Panc1 (cell line): ENCODE data around the gene KLF11. TPM values are rescaled to one million over a fixed set of nuclear protein-coding genes. Genes with fewer than 3 reads are reported as not detected.

Experiments used
- ATAC-seq: fragments of 200-7000 bp; cut with Tn5 transposase; 2 replicates; pipeline ENCODE4 v1.9.1; 2020; ENCODE audit warnings: mild to moderate bottlenecking, moderate library complexity
- BruUV-seq: library from RNA; stranded (reverse); fragments of 400-500 nt; replicated peaks from 2 replicates; lab custom pipeline; 2021; lab: Mats Ljungman, UMichigan
- CTCF ChIA-PET: fragments of 300-600 bp; sonication (Branson Sonifier 250); formaldehyde crosslinking; loops from one replicate; lab custom pipeline; 2022; ENCODE audit warnings: antibody characterized with exemption; lab: Charles Lee
- POLR2A ChIA-PET: fragments of 300-600 bp; sonication (Branson Sonifier 250); formaldehyde crosslinking; loops from one replicate; lab custom pipeline; 2022; ENCODE audit warnings: antibody characterized with exemption; lab: Charles Lee
- DNase-seq: peaks from one replicate; pipeline ENCODE4 v3.0.0-alpha.2; 2010; ENCODE audit warnings: low read depth, low spot score
- H3K27ac ChIP-seq: 2 replicates; pipeline ENCODE4 v1.5.1; 2011; ENCODE audit warnings: mild to moderate bottlenecking, low read length, inconsistent platforms
- H3K27me3 ChIP-seq: fragments of 200-500 bp; sonication (Bioruptor generic); 2 replicates; pipeline ENCODE4 v1.6.0; 2014; ENCODE audit warnings: low read length, inconsistent platforms; ENCODE audit not compliant: control insufficient read depth, insufficient read depth
- H3K36me3 ChIP-seq: fragments of 200-500 bp; sonication (Bioruptor generic); 2 replicates; pipeline ENCODE4 v1.5.1; 2014; ENCODE audit warnings: inconsistent platforms, mild to moderate bottlenecking, low read length, moderate library complexity; ENCODE audit not compliant: control insufficient read depth, insufficient read depth
- H3K4me1 ChIP-seq: 2 replicates; pipeline ENCODE4 v1.5.1; 2011; ENCODE audit warnings: inconsistent platforms, mild to moderate bottlenecking, low read length, moderate library complexity; ENCODE audit not compliant: control insufficient read depth, insufficient read depth
- H3K4me3 ChIP-seq, 2 experiments: 2 replicates each; pipeline ENCODE4 v1.5.1; 2011 to 2012; ENCODE audit warnings: low read depth in 2 of 2, low read length in 2 of 2, mild to moderate bottlenecking in 2 of 2, inconsistent platforms in 1 of 2, moderate library complexity in 1 of 2
- H3K9me3 ChIP-seq: fragments of 200-500 bp; sonication (Bioruptor generic); 2 replicates; pipeline ENCODE4 v1.5.1; 2014; ENCODE audit warnings: low read depth, mild to moderate bottlenecking, inconsistent platforms, low read length, moderate library complexity; ENCODE audit not compliant: control insufficient read depth, insufficient read depth
- POLR2AphosphoS5 ChIP-seq: IDR thresholded peaks from 2 replicates; pipeline ENCODE4 v1.6.1; 2012; ENCODE audit warnings: mild to moderate bottlenecking, low read depth, low read length, moderate library complexity
- SIN3A ChIP-seq: IDR thresholded peaks from 2 replicates; pipeline ENCODE4 v1.6.1; 2012; ENCODE audit warnings: low read depth, mild to moderate bottlenecking, low read length, moderate library complexity, borderline replicate concordance; ENCODE audit not compliant: insufficient read depth
- TCF7L2 ChIP-seq: IDR thresholded peaks from 2 replicates; pipeline ENCODE4 v1.6.1; 2011; ENCODE audit warnings: mild to moderate bottlenecking, low read depth, low read length, inconsistent platforms
- in situ Hi-C: cut with HindIII; loops from 2 replicates; pipeline ENCODE4 v1.10.0; 2016; ENCODE audit warnings: low sequenced_read_pairs, low pct_unique_long_range_greater_than_20kb
- intact Hi-C: fragments of 100-400 bp; cut with micrococcal nuclease; formaldehyde crosslinking; loops from one replicate; pipeline ENCODE4 v1.10.0; 2022; ENCODE audit not compliant: unreplicated experiment
- total RNA-seq: library from RNA; stranded (reverse); gene quantifications from one replicate; pipeline ENCODE4 v1.2.1, GENCODE V29; 2021; ENCODE audit not compliant: unreplicated experiment
- TF ChIP-seq, protein P1 (sequence below): fragments of 450-650 bp; IDR thresholded peaks from 2 replicates; pipeline ENCODE4 v1.5.1; 2017; ENCODE audit warnings: mild to moderate bottlenecking
- TF ChIP-seq, protein P2 (sequence below), 2 experiments: IDR thresholded peaks; 2 replicates each; pipeline ENCODE4 v1.6.1; 2011 to 2012; ENCODE audit warnings: low read depth in 2 of 2, control low read depth in 1 of 2, low read length in 1 of 2, mild to moderate bottlenecking in 1 of 2, moderate library complexity in 1 of 2; ENCODE audit not compliant: insufficient read depth in 1 of 2

Gene KLF11
- total RNA-seq, 1 experiment from 2014 or later, result 23.7 TPM

DNA sequence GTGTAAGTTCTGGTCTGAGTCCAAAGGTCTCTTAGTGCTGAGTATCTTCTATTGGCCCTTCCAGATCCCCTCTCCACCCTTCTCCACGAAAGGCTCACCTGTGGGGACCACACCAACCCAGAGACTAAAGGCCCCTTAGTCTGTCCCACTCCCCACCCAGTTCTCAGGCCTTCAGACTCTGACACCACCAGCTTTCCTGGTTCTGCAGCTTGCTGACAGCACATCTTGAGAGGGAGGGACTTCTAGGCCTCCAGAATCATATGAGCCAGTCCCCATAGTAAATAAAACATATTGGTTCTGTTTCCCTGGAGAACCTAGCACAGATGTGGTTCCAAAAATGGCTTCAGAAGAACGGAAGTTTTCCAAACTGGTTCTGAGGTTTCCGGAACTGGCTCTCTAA lies 38.5 kb upstream of the KLF11 start:
- in situ Hi-C loops (no loop called here), intact Hi-C loops (no loop called here)
- ChIA-PET CTCF (interaction anchor here (1.3 kb wide), 1 partner anchor 21 kb away, joined by 3 read pairs; no protein-coding TSS in a partner anchor), POLR2A (interaction anchor here (0.6 kb wide), 2 partner anchors 15 to 429 kb away, joined by 5 read pairs; no protein-coding TSS in a partner anchor)
- no peaks in the 10 kb centered on the region for H3K9me3 ChIP-seq
- no peak overlapping the region for H3K4me3 ChIP-seq
- no peaks in the 10 kb centered on the region for H3K36me3 ChIP-seq
- H3K27ac ChIP-seq, result no peak overlapping the region
- H3K4me1 ChIP-seq, result no peaks in the 10 kb centered on the region
- ATAC-seq (no peak), DNase-seq (no peak)
- BruUV-seq, result no TSS peak
- H3K27me3 ChIP-seq, result no peaks in the 10 kb centered on the region
- TF ChIP-seq SIN3A, result no peak

DNA sequence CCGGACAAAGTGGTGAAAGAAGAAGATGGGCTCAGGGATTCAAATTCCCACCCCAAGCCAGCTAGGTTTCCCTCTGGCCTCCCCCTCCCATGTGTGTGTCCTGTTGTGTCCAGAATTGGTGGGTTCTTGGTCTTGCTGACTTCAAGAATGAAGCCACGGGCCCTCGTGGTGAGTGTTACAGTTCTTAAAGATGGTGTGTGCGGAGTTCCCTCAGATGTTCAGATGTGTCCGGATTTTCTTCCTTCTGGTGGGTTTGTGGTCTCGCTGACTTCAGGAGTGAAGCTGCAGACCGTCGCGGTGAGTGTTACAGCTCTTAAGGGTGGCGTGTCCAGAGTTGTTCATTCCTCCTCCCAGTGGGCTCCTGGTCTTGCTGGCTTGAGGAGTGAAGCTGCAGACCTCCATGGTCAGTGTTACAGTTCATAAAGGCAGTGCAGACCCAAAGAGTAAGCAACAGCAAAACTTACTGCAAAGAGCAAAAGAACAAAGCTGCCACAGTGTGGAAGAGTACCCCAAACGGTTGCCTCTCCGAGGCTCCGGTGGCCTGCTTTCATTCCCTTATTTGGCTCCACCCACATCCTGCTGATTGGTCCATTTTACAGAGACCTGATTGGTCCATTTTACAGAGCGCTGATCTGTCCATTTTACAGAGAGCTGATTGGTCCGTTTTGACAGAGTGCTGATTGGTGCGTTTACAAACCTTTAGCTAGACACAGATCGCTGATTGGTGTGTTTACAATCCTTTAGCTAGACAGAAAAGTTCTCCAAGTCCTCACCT lies 37.7 kb upstream of the KLF11 start:
- ChIA-PET POLR2A (no interaction called here), CTCF (interaction anchor here (1.3 kb wide), 1 partner anchor 21 kb away, joined by 3 read pairs; no protein-coding TSS in a partner anchor)
- in situ Hi-C loops (no loop called here), intact Hi-C loops (no loop called here)
- no peaks in the 10 kb centered on the region for H3K9me3 ChIP-seq
- no peaks in the 10 kb centered on the region for H3K4me1 ChIP-seq
- no peaks in the 10 kb centered on the region for H3K27me3 ChIP-seq
- no peak for DNase-seq
- no peak for ATAC-seq
- BruUV-seq, result no TSS peak
- H3K27ac ChIP-seq, result no peak overlapping the region
- TF ChIP-seq, protein P1, sequence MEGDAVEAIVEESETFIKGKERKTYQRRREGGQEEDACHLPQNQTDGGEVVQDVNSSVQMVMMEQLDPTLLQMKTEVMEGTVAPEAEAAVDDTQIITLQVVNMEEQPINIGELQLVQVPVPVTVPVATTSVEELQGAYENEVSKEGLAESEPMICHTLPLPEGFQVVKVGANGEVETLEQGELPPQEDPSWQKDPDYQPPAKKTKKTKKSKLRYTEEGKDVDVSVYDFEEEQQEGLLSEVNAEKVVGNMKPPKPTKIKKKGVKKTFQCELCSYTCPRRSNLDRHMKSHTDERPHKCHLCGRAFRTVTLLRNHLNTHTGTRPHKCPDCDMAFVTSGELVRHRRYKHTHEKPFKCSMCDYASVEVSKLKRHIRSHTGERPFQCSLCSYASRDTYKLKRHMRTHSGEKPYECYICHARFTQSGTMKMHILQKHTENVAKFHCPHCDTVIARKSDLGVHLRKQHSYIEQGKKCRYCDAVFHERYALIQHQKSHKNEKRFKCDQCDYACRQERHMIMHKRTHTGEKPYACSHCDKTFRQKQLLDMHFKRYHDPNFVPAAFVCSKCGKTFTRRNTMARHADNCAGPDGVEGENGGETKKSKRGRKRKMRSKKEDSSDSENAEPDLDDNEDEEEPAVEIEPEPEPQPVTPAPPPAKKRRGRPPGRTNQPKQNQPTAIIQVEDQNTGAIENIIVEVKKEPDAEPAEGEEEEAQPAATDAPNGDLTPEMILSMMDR, result no peak
- TF ChIP-seq, protein P2, sequence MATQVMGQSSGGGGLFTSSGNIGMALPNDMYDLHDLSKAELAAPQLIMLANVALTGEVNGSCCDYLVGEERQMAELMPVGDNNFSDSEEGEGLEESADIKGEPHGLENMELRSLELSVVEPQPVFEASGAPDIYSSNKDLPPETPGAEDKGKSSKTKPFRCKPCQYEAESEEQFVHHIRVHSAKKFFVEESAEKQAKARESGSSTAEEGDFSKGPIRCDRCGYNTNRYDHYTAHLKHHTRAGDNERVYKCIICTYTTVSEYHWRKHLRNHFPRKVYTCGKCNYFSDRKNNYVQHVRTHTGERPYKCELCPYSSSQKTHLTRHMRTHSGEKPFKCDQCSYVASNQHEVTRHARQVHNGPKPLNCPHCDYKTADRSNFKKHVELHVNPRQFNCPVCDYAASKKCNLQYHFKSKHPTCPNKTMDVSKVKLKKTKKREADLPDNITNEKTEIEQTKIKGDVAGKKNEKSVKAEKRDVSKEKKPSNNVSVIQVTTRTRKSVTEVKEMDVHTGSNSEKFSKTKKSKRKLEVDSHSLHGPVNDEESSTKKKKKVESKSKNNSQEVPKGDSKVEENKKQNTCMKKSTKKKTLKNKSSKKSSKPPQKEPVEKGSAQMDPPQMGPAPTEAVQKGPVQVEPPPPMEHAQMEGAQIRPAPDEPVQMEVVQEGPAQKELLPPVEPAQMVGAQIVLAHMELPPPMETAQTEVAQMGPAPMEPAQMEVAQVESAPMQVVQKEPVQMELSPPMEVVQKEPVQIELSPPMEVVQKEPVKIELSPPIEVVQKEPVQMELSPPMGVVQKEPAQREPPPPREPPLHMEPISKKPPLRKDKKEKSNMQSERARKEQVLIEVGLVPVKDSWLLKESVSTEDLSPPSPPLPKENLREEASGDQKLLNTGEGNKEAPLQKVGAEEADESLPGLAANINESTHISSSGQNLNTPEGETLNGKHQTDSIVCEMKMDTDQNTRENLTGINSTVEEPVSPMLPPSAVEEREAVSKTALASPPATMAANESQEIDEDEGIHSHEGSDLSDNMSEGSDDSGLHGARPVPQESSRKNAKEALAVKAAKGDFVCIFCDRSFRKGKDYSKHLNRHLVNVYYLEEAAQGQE (IDR thresholded peaks at IDR 0.05; ENCODE audit: insufficient read depth in 1 of 2, low read depth in 2 of 2, low read length in 1 of 2), result no peak
- TF ChIP-seq POLR2AphosphoS5, result no peak
- no peak for TF ChIP-seq SIN3A
- no peak for TF ChIP-seq TCF7L2
- H3K4me3 ChIP-seq, result no peak overlapping the region
- no peaks in the 10 kb centered on the region for H3K36me3 ChIP-seq
